Left lung (tissue), 10 donors: ENCODE data around the gene LYSET. TPM values are rescaled to one million over a fixed set of nuclear protein-coding genes. Genes with fewer than 3 reads are reported as not detected.
A peak's percentile ranks its signal among the peaks of the same experiment; 100 is the strongest.
"Not testable (repeated sequence)": the region's sequence is repeated elsewhere in the genome, so short reads cannot be mapped to it uniquely, and the experiment has no call there.

Source experiments
- ATAC-seq: fragments of 200-7000 bp; cut with Tn5 transposase; one replicate; pipeline ENCODE4 v1.9.1; 2020; ENCODE audit warnings: moderate library complexity
- DNase-seq, 4 donors: peaks; one replicate each; pipeline ENCODE4 v3.0.0-alpha.2; 2013 to 2020
- H3K27ac ChIP-seq, 2 donors: fragments of 200-600 bp; sonication (generic) in 1 of 2; one replicate each; pipeline versions ENCODE4 v1.5.0 to v1.8.0; 2020 to 2021
- H3K27me3 ChIP-seq, 2 donors: fragments of 200-600 bp; sonication (generic) in 1 of 2; one replicate each; pipeline versions ENCODE4 v1.5.0 to v1.8.0; 2020 to 2021
- H3K36me3 ChIP-seq, 2 donors: fragments of 200-600 bp; sonication (generic) in 1 of 2; one replicate each; pipeline versions ENCODE4 v1.5.0 to v1.8.0; 2020 to 2021
- H3K4me1 ChIP-seq, 2 donors: fragments of 200-600 bp; one replicate each; pipeline ENCODE4 v1.8.0; 2021
- H3K4me3 ChIP-seq, 2 donors: fragments of 200-600 bp; sonication (generic) in 1 of 2; one replicate each; pipeline versions ENCODE4 v1.5.0 to v1.8.0; 2020 to 2021; ENCODE audit warnings: mild to moderate bottlenecking in 1 of 2
- H3K9me3 ChIP-seq, 2 donors: fragments of 200-600 bp; sonication (generic) in 1 of 2; one replicate each; pipeline versions ENCODE4 v1.5.0 to v1.8.0; 2020 to 2021
- intact Hi-C, 2 donors: fragments of 100-400 bp; cut with DNase I; formaldehyde crosslinking; loops; one replicate each; pipeline versions ENCODE4 v1.11.2 to v1.14.2; 2022
- polyA plus RNA-seq, 6 donors: library from polyadenylated mRNA; unstranded; fragments of 120-200 nt; gene quantifications; one replicate each; pipeline ENCODE4 v1.2.1, GENCODE V29; 2013; ENCODE audit not compliant: insufficient read length in 6 of 6
- total RNA-seq, 2 donors: library from RNA; stranded (reverse); fragmentation: NEBNext Ultra II Directional; extraction: Animal tissue kit (Norgen Biotek cat#: 25700); gene quantifications; one replicate each; pipeline ENCODE4 v1.2.1, GENCODE V29; 2021
- TF ChIP-seq, protein P1 (sequence below), 2 donors: fragments of 200-600 bp; sonication (generic) in 1 of 2; IDR thresholded peaks; one replicate each; pipeline versions ENCODE4 v1.5.0 to v1.8.0; 2021; ENCODE audit warnings: antibody characterized with exemption in 2 of 2
- donor health status: DM: no; HTN: yes; CAD: no.
- donor health status: DM: no; HTN: no; CAD: no.

The LYSET gene
- total and polyA plus RNA-seq, 8 donors: 21.9 to 42.7 (median 23.9) TPM

GRCh38 chr14:93150227-93151208 lies 34.6 kb upstream of the LYSET start:
- DNase-seq: peak in 2 of 4 donors; percentile 42 to 45
- Histone ChIP-seq H3K4me1 (peaks cover 0 to 17% of the 10 kb centered on the region in 2 donors), H3K4me3 (no peak overlapping the region), H3K9me3 (no peaks in the 10 kb centered on the region), H3K36me3 (no peaks in the 10 kb centered on the region), H3K27ac (no peak overlapping the region), H3K27me3 (no peaks in the 10 kb centered on the region)
- TF ChIP-seq, protein P1, sequence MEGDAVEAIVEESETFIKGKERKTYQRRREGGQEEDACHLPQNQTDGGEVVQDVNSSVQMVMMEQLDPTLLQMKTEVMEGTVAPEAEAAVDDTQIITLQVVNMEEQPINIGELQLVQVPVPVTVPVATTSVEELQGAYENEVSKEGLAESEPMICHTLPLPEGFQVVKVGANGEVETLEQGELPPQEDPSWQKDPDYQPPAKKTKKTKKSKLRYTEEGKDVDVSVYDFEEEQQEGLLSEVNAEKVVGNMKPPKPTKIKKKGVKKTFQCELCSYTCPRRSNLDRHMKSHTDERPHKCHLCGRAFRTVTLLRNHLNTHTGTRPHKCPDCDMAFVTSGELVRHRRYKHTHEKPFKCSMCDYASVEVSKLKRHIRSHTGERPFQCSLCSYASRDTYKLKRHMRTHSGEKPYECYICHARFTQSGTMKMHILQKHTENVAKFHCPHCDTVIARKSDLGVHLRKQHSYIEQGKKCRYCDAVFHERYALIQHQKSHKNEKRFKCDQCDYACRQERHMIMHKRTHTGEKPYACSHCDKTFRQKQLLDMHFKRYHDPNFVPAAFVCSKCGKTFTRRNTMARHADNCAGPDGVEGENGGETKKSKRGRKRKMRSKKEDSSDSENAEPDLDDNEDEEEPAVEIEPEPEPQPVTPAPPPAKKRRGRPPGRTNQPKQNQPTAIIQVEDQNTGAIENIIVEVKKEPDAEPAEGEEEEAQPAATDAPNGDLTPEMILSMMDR (IDR thresholded peaks at IDR 0.05): no peak
- peak; percentile 71 for ATAC-seq
- intact Hi-C loops: no loop called here

GRCh38 chr14:93153121-93153520 lies 32.0 kb upstream of the LYSET start:
- Histone ChIP-seq H3K27ac (no peak overlapping the region), H3K9me3 (no peaks in the 10 kb centered on the region), H3K36me3 (no peaks in the 10 kb centered on the region), H3K4me1 (peaks cover 0 to 17% of the 10 kb centered on the region in 2 donors), H3K4me3 (no peak overlapping the region), H3K27me3 (no peaks in the 10 kb centered on the region)
- intact Hi-C loops: no loop called here
- TF ChIP-seq, protein P1 (IDR thresholded peaks at IDR 0.05): no peak
- DNase-seq: peak in 1 of 4 donors; percentile 15
- no peak for ATAC-seq

GRCh38 chr14:93155667-93156066 lies 29.4 kb upstream of the LYSET start:
- no peaks in the 10 kb centered on the region for H3K36me3 ChIP-seq
- ATAC-seq: no peak
- no peak for DNase-seq
- H3K27ac ChIP-seq: no peak overlapping the region
- H3K9me3 ChIP-seq: no peaks in the 10 kb centered on the region
- no peak overlapping the region for H3K4me3 ChIP-seq
- peaks cover 0 to 9% of the 10 kb centered on the region in 2 donors for H3K4me1 ChIP-seq
- TF ChIP-seq, protein P1 (IDR thresholded peaks at IDR 0.05): no peak
- H3K27me3 ChIP-seq: no peaks in the 10 kb centered on the region
- intact Hi-C loops: no loop called here

- Histone ChIP-seq H3K9me3 (no peaks in the 10 kb centered on the region), H3K36me3 (no peaks in the 10 kb centered on the region), H3K4me1 (no peaks in the 10 kb centered on the region), H3K27ac (no peak overlapping the region), H3K27me3 (no peaks in the 10 kb centered on the region), H3K4me3 (no peak overlapping the region)
- ATAC-seq (no peak), DNase-seq (peak in 1 of 4 donors; percentile 25)
- intact Hi-C loops: no loop called here
- TF ChIP-seq, protein P1 (IDR thresholded peaks at IDR 0.05): no peak
Observed at GRCh38 chr14:93156693-93157369, 28.3 kb upstream of the LYSET start.

DNA sequence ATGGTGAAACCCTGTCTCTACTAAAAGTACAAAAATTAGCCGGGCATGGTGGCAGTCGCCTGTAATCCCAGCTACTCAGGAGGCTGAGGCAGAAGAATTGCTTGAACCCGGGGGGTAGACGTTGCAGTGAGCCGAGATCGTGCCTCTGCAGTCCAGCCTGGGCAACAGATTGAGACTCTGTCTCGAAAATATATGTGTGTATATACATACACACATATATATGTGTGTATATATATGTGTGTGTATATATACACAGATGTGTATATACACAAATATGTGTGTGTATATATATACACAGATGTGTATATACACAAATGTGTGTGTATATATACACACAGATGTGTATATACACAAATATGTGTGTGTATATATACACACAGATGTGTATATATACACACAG lies 26.8 kb upstream of the LYSET start:
- H3K36me3 ChIP-seq, ATAC-seq, intact Hi-C loops, H3K27ac ChIP-seq, H3K9me3 ChIP-seq, H3K4me3 ChIP-seq, H3K4me1 ChIP-seq, H3K27me3 ChIP-seq: not testable (repeated sequence)
- DNase-seq: peak in 1 of 4 donors; percentile 5

DNA sequence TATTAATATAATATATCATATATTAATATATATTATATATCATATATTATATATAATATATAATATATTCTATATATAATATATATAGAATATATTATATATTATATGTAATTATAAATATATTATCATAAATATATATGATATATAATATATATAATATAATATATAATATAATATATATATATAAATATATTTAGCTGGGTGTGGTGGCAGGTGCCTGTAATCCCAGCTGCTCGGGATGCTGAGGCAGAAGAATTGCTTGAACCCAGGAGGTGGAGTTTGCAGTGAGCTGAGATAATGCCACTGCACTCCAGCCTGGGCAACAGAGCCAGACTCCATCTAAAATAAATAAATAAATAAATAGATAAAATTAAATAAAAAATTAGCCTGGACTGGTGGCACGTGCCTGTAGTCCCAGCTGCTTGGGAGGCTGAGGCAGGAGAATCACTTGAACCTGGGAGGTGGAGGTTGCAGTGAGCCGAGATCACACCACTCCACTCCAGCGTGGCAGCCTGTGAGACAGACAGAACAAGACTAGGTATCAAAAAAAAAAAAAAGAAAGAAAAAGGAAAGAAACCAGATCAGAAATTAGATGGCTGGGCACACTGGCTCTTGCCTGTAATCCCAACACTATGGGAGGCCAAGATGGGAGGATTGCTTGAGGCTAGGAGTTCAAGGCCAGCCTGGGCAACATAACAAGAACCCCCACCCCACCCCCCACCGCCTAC lies 25.3 kb upstream of the LYSET start:
- H3K9me3 ChIP-seq, ATAC-seq, H3K36me3 ChIP-seq, intact Hi-C loops, H3K27ac ChIP-seq, H3K4me3 ChIP-seq, H3K4me1 ChIP-seq, H3K27me3 ChIP-seq: not testable (repeated sequence)
- peak in 1 of 4 donors; percentile 1 for DNase-seq
